HG02981 (cell line): Measurements from ENCODE around the gene MAN1B1.

Source experiments
- ATAC-seq: cut with Tn5 transposase; IDR thresholded peaks from one replicate; pipeline ENCODE4 v1.9.1; 2021; ENCODE audit warnings: mild to moderate bottlenecking, moderate library complexity; ENCODE audit not compliant: unreplicated experiment

Gene MAN1B1

DNA sequence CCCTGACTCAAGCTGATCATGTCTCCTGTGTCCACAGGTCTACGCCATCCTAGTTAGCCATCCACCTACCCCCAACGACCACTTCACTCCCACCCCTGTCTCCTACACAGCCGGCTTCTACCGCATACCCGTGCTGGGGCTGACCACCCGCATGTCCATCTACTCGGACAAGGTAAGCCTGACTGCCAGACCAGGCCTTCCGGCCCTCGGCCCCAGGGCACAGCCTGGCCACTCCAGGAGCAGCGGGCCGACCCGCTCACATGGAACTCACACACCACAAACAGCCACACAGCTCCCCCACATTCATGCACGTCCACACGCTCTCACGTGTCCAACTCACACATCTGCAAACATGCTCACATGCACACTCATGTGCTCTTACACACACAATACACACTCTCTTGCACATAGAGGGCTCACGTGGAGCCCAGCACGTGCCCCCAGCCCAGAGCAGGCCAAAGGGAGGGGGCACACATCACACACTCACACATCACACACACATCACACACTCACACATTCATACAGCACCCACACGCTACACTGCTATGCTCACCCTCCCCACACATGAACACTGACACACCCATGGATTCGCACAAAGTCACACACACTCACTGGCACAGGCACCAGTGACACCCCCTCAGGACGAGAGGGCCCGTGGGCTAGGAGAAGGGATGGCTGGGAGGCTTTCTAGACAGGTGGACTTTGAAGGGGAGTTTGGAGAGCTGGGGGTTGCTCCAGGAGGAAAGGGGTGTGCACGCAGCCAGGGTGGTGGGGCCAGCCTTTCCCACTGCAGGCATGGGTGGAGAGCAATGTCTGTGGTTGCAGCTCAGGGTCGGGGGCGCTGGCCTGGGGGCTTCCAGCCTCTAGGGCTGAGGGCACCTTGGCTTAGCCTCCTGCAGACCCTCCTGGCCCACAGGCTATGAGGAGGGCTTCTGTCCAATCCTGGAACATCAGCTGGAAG lies 55.5 kb downstream of the MAN1B1 start:
- no peak for ATAC-seq

- no peak for ATAC-seq
Measured at GRCh38 chr9:137143459-137143858, 56.7 kb downstream of the MAN1B1 start.

GRCh38 chr9:137145731-137146526 lies 59.1 kb downstream of the MAN1B1 start:
- ATAC-seq, result no peak

GRCh38 chr9:137146527-137146918 lies 59.7 kb downstream of the MAN1B1 start:
- no peak for ATAC-seq

DNA sequence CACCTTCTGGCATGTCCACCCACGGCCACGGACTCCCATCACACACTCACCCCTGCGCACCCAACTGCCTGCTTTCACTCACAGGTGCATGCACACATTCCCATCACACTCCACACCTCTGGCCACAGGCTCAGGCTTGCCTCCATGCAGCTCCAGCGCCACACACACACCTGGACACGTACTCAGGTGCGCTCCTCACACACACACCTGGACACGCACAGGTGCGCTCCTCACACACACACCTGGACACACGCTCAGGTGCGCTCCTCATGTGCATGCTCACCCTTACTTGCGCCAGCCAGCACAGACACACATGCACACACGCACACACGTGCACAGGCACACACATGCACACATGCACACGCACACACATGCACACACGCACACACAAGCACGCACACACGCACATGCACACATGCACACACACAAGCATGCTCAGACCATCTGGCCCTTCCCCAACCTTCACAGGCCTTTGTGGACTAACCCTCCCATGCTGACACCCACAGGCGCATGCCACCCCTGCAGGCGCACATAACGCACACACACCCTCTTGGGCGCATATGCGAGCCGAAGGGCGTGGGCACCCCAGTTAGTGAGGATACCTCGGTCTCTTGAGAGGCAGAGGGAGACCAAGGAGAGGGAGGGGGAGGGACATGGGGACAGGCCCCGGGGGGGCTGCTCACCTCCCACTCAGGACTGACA lies 60.5 kb downstream of the MAN1B1 start:
- no peak for ATAC-seq

DNA sequence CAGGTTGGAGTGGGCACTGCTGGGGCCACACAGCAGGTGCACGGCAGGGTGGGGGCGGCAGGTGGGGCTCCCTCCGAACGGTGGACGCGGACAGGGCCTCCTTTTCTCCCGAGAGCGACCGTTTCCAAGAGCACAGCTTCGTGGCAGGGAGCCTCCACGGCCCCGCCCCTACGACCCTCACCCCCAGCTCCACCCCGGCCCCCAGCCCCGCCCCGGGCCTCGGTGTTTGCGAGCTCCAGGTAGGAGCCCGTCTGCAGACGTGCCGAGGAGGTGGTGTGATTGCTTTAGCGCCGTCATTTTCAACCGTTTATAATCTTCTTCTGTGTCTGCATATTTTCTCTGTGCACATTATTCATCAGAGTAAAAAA lies 61.0 kb downstream of the MAN1B1 start:
- no peak for ATAC-seq

GRCh38 chr9:137148242-137148641 lies 61.5 kb downstream of the MAN1B1 start:
- ATAC-seq, result no peak

- ATAC-seq, result no peak
Measured at GRCh38 chr9:137148661-137149060, 61.9 kb downstream of the MAN1B1 start.

GRCh38 chr9:137149363-137149762 lies 62.6 kb downstream of the MAN1B1 start:
- no peak for ATAC-seq

DNA sequence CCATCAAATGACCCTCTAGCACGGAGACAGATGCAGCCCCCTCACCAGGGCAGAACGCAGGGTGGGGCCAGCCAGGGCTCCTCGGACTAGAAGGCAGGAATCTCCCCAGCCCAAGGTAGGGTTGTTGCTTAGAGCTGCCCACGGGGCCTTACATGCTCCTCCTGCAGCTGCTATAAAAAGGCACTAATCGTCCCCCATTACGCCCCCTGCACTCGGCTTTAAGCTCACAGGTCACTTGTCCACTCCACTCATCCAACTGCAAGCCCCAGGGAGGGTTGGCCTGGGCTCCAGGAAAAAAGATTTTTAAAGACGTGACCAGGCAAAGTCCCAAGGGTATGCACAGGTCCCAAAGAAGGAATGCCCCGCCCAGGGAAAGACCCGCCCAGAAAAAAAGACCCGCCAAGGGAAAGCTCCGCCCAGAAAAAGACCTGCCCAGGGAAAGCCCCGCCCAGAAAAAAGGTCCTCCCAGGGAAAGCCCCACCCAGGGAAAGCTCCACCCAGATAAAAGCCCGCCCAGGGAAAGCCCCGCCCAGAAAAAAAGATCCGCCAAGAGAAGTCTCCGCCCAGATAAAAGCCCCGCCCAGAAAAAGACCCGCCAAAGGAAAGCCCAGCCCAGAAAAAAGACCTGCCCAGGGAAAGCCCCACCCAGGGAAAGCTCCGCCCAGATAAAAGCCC lies 63.3 kb downstream of the MAN1B1 start:
- ATAC-seq, result peak; percentile 31

GRCh38 chr9:137150617-137151457 lies 64.1 kb downstream of the MAN1B1 start:
- peak; percentile 49 for ATAC-seq

- ATAC-seq, result no peak
Measured at GRCh38 chr9:137152844-137153405, 66.1 kb downstream of the MAN1B1 start.

- ATAC-seq, result no peak
Measured at GRCh38 chr9:137156567-137157375, 70.0 kb downstream of the MAN1B1 start.

- ATAC-seq, result no peak
Measured at GRCh38 chr9:137157618-137158415, 71.0 kb downstream of the MAN1B1 start.

DNA sequence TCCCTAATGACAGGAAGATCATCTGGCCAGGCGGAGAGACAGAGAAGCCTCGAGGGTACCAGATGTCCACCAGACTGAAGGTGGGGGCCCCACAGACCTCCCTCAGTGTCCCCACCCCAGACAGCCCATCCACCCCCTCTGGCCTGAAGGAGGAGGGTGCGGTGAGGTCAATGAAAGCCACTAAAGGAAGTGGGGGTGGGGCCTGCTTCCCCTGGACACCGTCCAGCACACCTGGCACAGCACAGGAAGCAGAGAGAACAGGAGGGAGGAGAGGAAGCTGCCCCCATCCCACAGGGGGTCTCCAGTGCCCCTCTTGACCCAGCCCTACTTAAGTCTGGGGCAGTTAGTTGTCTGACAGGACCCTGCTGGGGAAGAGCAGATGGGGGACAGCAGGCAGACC lies 71.8 kb downstream of the MAN1B1 start:
- no peak for ATAC-seq
